EL (cell line): ENCODE data around the gene NFIC.

Experiments used
- DNase-seq: peaks from one replicate; pipeline ENCODE4 v3.0.0-alpha.2; 2016

The NFIC gene

GRCh38 chr19:3359919-3360420 lies 6.4 kb upstream of the NFIC start:
- DNase-seq, result no peak

DNA sequence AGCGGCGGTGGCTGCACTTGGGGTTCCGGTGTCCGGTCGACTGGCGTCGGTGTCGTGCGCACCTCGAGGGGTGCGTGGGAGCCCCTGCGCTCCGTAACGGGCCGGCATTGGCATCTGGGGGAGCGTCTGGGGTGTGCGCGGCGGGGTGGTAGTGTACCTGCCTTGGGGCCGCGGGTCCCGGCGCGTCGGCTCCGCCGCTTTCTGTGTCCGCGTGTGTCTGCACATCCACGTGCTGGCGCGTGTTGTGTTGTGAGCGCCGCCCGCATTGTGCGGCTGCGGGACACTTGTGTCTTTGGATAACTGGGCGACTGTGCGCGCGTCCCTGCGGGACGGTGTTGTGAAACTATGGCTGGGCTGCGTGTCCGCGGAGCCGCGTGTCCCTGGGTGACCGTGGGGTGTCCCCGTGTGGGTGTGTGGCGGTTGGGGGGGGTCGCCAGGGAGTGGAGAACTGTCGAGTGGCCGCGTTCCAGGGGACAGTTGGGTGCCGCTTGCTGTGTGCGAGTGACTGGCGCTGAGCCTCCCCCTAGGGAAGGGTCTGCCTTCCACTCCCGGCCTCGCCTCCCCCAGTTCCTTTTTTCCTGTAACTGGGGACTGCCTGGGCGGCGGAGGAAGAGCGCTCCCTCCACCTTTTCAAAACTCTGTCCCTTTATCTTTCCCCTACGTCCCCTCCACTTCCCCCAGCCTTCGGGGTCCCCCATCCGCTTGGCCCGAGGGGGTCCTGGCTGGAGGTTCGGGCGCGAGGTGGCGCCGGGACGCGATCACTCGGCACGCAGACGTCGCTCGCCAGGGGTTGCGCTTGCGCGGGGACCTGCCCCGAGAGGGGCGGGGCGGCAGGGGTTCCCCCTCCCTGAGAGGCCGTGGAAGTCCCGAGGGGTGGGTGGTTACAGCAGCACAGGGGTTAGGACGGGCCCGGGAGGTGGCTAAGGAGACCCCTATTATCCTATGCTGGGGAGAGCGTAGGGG lies 5.7 kb upstream of the NFIC start:
- DNase-seq, result peak; percentile 38

- DNase-seq, result no peak
These were observed 4.8 kb upstream of the NFIC start for GRCh38 chr19:3361384-3362216.

DNA sequence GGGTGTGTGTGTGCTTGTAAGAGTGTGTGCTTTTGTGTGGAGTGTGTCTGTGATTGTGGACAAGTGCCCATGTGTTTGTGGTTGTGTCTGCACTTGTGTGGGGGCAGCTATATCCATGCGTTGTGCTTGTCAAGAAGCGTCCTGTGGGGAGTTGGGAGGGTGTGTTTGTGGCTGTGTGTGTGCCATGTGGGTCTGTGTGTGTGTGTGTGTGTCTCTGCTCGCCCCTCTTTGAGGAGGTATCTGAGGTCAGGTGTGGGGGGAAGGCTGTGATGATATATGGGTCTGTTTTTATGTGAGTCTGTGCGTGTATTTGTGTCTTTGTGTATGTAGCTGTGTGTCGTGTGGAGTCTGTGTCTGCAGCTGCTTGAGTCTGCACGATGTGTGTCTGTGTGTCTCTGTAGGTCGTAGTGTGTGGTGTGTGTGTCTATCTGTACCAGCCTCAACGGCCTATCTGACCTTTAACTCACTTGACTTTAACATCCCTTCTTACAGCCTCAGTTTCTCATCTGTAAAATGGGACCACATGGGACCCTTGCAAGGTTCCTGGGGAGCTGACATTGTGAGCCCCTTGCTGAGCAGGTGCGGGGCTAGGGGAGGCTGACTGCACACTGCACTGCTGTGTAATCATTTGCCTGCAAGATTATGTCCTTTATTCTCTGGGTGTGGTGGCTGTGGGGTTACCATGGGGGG lies 4.0 kb upstream of the NFIC start:
- no peak for DNase-seq

GRCh38 chr19:3363841-3364500 lies 2.4 kb upstream of the NFIC start:
- no peak for DNase-seq

DNA sequence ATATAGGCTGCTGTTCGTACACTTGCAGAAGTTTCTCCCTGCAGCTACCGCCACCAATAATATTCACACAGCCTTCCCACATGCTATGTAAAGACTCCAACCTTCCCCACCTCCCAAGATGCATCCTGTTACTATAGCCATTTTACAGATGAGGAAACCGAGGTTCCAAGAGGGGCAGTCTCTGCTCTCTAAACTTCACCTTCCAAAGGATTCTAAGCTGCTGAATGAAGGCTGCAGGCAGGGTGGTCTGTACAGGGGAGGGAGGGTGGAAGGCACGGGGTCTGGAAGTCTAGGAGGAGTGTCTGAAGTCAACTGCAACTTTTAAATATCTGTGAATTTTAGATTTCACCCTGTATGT lies 1.9 kb upstream of the NFIC start:
- no peak for DNase-seq

DNA sequence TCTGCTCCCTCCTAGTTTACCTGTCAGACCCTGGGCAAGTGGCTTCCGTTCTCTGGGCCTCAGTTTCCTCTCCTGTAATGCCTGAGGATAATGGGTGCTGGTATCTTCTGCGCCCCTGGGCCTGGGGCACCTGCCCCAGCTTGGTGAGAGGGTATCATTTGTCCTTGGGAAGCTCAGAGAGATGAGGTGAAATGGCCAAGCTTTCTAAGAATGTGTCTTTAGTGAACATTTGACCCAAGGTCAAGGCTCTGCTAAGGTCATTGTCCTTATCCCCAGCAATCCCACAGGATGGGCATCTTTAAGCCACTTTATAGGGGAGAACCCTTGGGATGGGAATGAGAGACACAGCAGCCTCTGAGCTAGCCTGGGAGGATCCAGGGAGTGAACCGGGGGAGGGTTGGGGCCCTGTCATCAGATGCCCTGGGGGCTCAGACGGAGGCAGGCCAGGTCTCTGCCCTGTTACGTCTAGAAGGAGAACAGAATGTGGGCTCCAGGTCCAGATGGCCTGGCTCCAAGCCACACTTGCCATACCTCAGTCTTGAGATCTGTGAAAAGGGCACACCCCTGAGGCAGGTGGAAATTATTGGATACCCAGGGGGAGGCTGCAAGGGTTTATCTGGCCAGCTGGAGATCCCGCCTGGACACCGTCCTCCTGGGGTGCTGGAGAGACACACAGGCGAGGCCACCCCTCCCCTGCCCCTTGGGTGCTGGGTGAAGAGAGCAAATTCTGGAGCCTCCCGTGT lies 1.1 kb upstream of the NFIC start:
- DNase-seq, result peak; percentile 78

DNA sequence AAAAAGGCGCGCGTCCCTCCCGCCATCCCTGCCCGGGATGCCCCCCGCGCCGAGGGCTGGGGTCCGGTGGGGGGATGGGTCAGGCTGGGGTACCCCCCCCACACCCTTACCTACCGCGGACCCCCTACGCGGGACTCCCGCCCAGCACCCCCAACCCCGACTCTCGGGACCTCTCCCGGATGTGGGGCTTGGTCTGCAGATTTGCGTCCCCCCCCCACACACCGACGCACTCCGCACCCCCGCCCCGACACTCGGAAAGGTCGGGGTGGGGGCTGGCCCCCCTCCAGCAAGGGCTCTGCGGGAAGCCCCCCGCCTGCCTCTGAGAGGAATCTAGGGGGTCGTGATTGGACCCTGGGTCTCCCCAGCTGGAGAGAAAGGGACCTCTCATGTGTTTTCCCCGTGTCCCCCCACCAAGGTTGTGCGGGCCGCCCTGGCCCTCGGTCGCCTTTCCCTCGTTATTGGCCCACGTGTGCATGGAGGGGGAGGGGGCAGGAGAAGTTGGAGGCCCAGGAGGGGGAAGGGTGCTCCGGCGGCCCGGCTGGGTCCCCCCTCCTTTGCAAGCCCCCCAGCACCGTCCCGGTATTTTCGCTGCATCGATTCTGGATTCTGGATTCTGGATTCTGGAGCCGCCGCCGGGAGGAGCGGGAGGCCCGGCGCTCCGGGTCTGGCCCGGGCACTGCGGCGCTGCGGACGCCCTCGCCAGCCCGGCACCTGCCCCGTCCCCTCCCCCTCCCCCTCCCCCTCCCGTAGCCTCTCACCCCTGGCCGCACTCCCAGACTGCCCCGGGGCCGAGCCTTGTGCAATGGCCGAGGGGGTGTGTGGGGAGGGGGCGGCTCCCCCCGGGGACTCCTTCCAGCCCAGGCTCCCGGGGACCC lies 607 bp downstream of the NFIC start:
- DNase-seq, result peak; percentile 45

- DNase-seq, result peak; percentile 50
These were observed 1.5 kb downstream of the NFIC start for GRCh38 chr19:3367628-3368440.

GRCh38 chr19:3368441-3368795 lies 2.0 kb downstream of the NFIC start:
- DNase-seq, result no peak

DNA sequence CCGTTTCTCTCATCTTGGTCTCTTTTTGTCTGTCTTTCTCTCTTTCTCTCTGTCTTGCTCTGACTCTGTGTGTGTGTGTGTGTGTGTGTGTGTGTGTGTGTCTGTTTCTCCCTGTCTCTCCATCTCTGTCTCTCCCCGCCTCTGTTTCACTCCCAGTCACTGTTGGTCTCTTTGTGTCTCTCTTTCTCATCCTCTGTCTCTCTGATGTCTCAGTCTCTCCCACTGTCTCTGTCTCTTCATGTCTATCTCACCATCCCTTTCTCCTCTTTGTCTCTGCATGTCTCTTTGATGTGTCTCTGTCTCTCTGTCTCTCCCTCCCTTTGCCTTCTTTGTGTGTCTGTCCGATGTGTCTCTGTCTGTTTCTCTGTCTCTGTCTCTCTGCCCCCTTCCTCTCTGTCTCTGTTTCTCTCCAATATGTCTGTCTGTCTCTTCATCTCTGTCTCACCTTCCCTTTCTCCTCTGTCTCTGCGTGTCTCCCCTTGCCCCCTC lies 2.5 kb downstream of the NFIC start:
- peak; percentile 49 for DNase-seq

DNA sequence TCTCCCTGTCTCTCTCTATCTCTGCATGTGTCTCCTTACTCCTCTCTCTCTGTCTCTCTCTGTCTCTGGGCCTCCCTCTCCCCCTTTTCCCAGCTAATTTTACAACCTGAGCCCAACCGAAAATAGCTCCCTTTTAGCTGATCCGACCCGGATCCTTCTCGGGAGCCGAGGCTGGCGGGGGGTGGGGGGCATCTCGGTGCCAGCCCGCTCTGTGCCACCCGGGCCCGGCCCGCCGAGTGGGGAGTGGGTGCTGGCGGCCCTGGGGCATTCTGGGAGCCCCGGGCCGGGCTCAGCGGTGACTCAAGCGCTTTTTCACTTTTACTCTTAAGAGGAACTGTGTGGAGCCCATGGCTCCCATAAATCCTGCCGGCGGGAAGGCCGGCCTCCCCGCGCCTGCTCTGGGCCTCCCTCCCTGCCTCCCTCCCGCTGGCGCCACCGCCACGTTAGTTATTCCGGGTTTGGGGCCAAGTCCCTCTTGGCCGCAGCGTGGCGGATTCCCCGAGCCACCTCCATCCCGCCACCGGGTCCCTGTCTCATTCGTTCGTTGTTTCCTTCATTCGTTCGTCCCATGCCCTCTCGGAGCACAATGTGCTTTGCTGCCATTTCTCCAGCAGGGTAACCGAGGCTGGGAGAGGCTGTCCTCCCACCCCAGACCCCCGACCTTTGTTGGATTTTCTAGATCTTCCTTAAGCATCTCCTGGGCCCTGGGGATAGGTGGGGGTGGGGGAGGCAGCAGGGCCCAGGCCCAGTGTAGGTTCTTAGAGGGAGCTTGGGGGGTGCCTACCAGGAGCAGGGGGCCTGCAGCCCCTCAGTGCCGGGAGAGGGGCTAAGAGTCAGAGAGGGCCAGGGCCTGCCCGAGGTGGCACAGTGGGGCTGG lies 3.2 kb downstream of the NFIC start:
- DNase-seq, result peak; percentile 76

- DNase-seq, result no peak
These were observed 3.9 kb downstream of the NFIC start for GRCh38 chr19:3370214-3370720.

- DNase-seq, result no peak
These were observed 4.6 kb downstream of the NFIC start for GRCh38 chr19:3370728-3371591.

- no peak for DNase-seq
These were observed 6.0 kb downstream of the NFIC start for GRCh38 chr19:3372413-3372812.

DNA sequence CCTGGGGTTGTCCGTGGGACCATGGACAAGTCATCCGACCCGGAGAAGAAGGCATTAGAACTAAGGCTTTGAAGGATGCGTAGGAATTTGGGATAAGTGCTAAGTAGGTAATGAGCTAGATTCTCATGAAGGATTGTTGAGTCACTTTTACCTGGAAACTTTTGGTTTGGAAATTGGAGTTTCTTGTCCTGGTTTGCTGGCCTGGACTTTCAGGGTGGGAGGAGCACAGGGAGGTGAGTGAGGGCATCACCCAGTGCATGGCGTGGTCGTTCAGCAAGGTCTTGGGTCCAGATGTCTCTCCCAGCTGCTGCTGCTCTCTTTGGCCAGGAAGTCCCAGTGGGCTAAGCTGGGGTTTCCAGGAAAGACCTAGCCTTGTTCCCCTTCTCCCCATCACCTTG lies 7.6 kb downstream of the NFIC start:
- DNase-seq, result no peak

- DNase-seq, result no peak
These were observed 8.2 kb downstream of the NFIC start for GRCh38 chr19:3374369-3375112.
